IPS-15b (cell line): ENCODE data around the gene NME1.

ENCODE experiments used
- H3K27me3 ChIP-seq: one replicate; pipeline ENCODE4 v1.6.1; 2013; ENCODE audit warnings: low read length; ENCODE audit not compliant: control insufficient read depth, insufficient read depth
- H3K36me3 ChIP-seq: one replicate; pipeline ENCODE4 v1.6.1; 2013; ENCODE audit warnings: low read length; ENCODE audit not compliant: control insufficient read depth, insufficient read depth
- H3K4me1 ChIP-seq: one replicate; pipeline ENCODE4 v1.6.1; 2013; ENCODE audit warnings: mild to moderate bottlenecking, low read length; ENCODE audit not compliant: control insufficient read depth, insufficient read depth
- H3K4me3 ChIP-seq: one replicate; pipeline ENCODE4 v1.5.1; 2013; ENCODE audit warnings: low read depth, low read length
- H3K9ac ChIP-seq: one replicate; pipeline ENCODE4 v1.6.1; 2013; ENCODE audit warnings: low read depth, mild to moderate bottlenecking, low read length
- H3K9me3 ChIP-seq: one replicate; pipeline ENCODE4 v1.6.1; 2013; ENCODE audit warnings: mild to moderate bottlenecking, low read length; ENCODE audit not compliant: control insufficient read depth, insufficient read depth

Gene NME1

GRCh38 chr17:51152766-51153209 is 571 bp upstream of the NME1 start:
- Histone ChIP-seq H3K4me3 (peak overlapping the region; percentile 94), H3K36me3 (peaks cover 6% of the 10 kb centered on the region), H3K4me1 (peaks cover 3% of the 10 kb centered on the region)

GRCh38 chr17:51154176-51154575 is 817 bp downstream of the NME1 start:
- Histone ChIP-seq H3K36me3 (peaks cover 12% of the 10 kb centered on the region), H3K4me3 (peak overlapping the region; percentile 94), H3K4me1 (peaks cover 3% of the 10 kb centered on the region), H3K27me3 (no peaks in the 10 kb centered on the region), H3K9ac (peak overlapping the region; percentile 84), H3K9me3 (no peaks in the 10 kb centered on the region)

More at GRCh38 chr17:51152766-51153209, 571 bp upstream of the NME1 start:
- peak overlapping the region; percentile 56 for H3K9ac ChIP-seq
- no peaks in the 10 kb centered on the region for H3K27me3 ChIP-seq
- no peaks in the 10 kb centered on the region for H3K9me3 ChIP-seq

DNA sequence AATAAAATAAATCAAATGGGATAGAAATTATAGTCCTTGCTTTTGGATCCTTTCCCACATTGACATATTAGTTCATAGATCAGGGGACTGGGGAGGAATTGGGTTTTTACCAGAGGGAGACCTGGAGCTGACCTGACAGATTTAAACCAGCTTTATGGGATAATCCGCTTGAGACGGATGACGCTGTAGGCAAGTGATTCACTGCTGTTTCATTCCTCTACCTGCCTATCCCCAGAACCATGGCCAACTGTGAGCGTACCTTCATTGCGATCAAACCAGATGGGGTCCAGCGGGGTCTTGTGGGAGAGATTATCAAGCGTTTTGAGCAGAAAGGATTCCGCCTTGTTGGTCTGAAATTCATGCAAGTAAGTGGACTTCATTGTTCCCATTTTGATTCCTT is 2.1 kb downstream of the NME1 start:
- Histone ChIP-seq H3K4me1 (peaks cover 3% of the 10 kb centered on the region), H3K9me3 (no peaks in the 10 kb centered on the region), H3K27me3 (no peaks in the 10 kb centered on the region), H3K36me3 (peaks cover 20% of the 10 kb centered on the region), H3K9ac (no peak overlapping the region), H3K4me3 (no peak overlapping the region)

DNA sequence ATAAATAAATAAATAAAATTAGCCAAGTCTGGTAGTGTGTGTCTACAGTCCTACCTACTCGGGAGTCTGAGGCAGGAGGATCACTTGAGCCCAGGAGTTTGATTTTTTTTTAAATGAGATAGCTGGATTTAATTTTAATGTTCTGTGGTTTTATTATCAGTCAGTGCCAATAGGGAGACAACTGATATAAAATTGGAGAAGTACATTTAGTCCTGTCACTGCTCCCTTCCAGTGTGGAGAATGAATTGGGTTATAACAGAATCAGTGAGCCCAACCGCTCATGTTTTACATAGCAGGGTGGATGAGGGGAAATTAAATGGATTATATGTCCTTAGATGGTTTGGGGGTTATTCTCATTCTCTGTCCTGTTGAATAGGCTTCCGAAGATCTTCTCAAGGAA is 6.2 kb downstream of the NME1 start:
- Histone ChIP-seq H3K4me3 (no peak overlapping the region), H3K27me3 (no peaks in the 10 kb centered on the region), H3K4me1 (peaks cover 1% of the 10 kb centered on the region), H3K9me3 (no peaks in the 10 kb centered on the region), H3K9ac (no peak overlapping the region), H3K36me3 (peaks cover 41% of the 10 kb centered on the region)

GRCh38 chr17:51161541-51161940 is 8.2 kb downstream of the NME1 start:
- H3K9me3 ChIP-seq: no peaks in the 10 kb centered on the region
- no peak overlapping the region for H3K9ac ChIP-seq
- peaks cover 41% of the 10 kb centered on the region for H3K36me3 ChIP-seq
- H3K4me3 ChIP-seq: no peak overlapping the region
- no peaks in the 10 kb centered on the region for H3K4me1 ChIP-seq
- no peaks in the 10 kb centered on the region for H3K27me3 ChIP-seq

- peak overlapping the region; percentile 88 for H3K9ac ChIP-seq
- H3K9me3 ChIP-seq: no peaks in the 10 kb centered on the region
- H3K36me3 ChIP-seq: peaks cover 42% of the 10 kb centered on the region
- H3K27me3 ChIP-seq: no peaks in the 10 kb centered on the region
- peak overlapping the region; percentile 95 for H3K4me3 ChIP-seq
- no peaks in the 10 kb centered on the region for H3K4me1 ChIP-seq
These were observed 11.7 kb downstream of the NME1 start for GRCh38 chr17:51164911-51165679.

- Histone ChIP-seq H3K36me3 (peaks cover 43% of the 10 kb centered on the region), H3K9me3 (no peaks in the 10 kb centered on the region), H3K9ac (peak overlapping the region; percentile 88), H3K27me3 (no peaks in the 10 kb centered on the region), H3K4me1 (no peaks in the 10 kb centered on the region), H3K4me3 (peak overlapping the region; percentile 95)
These were observed 12.4 kb downstream of the NME1 start for GRCh38 chr17:51165680-51166197.

- Histone ChIP-seq H3K9ac (peak within 1 kb of the TSS; percentile 91), H3K4me3 (peak within 1 kb of the TSS; percentile 95), H3K27me3 (no peaks in the 10 kb centered on the region), H3K36me3 (peaks cover 43% of the 10 kb centered on the region), H3K4me1 (no peaks in the 10 kb centered on the region), H3K9me3 (no peaks in the 10 kb centered on the region)
These were observed 13.0 kb downstream of the NME1 start, which contains the start of gene NME2 for GRCh38 chr17:51166198-51166986. TSS of gene NME2 (plus strand) at chr17:51166411. CDS start at chr17:51166831, 420 bp downstream.

DNA sequence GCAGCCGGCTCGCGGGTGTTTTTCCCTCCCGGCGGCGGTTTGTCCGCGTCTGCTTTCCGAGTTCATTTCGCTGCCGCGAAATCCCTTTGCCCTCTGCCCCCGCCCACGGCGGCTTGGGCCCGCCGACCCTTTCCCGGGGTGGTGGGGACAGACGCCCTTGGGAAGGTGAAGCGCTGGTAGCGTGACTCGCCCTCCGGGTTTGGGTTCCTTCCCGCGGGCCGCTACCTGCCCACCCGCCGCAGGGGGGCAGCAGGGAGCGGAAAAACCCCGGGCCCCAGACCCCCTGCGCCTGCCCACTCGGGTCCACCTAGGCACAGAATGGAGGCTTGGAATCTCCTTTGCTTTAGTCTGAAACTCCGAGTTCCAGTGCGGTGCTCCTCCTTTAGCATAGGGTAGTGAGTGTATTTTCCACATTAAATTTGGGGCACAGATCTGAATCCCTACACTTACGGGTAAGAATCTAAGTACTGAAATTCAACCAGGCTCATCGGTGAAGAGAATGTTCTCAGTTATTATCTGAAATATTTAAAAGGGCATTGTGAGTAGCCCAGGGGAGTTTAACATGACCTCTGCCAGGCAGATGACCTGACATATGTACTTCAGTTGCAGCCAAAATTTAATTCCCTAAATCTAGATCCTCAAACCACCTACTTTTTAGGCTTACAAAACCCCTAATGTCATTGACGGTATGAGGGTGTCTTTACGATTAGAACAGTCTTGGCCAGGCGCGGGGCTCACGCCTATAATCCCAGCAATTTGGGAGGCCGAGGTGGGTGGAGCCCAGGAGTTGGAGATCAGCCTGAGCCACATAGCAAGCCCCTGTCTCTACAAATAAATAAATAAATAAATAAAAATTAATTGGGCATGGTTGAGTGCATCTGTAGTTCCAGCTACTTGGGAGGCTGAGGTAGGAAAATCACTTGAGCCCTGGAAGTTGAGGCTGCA is 13.9 kb downstream of the NME1 start:
- peak overlapping the region; percentile 95 for H3K4me3 ChIP-seq
- H3K36me3 ChIP-seq: peaks cover 41% of the 10 kb centered on the region
- no peaks in the 10 kb centered on the region for H3K27me3 ChIP-seq

GRCh38 chr17:51169340-51169739 is 16.0 kb downstream of the NME1 start:
- Histone ChIP-seq H3K27me3 (no peaks in the 10 kb centered on the region), H3K4me3 (no peak overlapping the region), H3K36me3 (peaks cover 30% of the 10 kb centered on the region), H3K4me1 (no peaks in the 10 kb centered on the region), H3K9ac (no peak overlapping the region), H3K9me3 (no peaks in the 10 kb centered on the region)

More for the DNA sequence above, 13.9 kb downstream of the NME1 start:
- Histone ChIP-seq H3K4me1 (no peaks in the 10 kb centered on the region), H3K9me3 (no peaks in the 10 kb centered on the region), H3K9ac (peak overlapping the region; percentile 91)

DNA sequence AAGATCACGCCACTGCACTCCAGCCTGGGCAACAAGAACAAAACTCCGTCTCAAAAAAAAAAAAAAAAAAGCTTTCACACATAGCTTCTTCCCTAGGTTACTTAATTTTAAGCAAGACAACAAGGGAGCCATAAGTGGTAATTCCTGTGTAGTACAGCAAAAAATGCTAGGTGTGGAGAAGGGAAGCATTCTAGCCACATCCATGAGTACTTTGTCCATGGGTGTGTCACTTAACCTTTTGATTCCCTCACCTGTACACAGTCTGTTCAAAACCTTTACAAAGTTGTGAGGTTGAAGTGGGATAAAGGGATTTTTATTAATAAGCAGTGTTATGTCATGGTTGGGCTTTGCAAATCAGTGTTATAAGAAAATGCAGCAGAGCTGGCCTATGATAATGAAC is 17.4 kb downstream of the NME1 start:
- Histone ChIP-seq H3K27me3 (no peaks in the 10 kb centered on the region), H3K36me3 (peaks cover 30% of the 10 kb centered on the region), H3K9me3 (no peaks in the 10 kb centered on the region), H3K4me3 (no peak overlapping the region), H3K9ac (no peak overlapping the region), H3K4me1 (no peaks in the 10 kb centered on the region)
